Measurements from ENCODE around the gene TEFM. TPM values are rescaled to one million over a fixed set of nuclear protein-coding genes. Genes with fewer than 3 reads are reported as not detected.

The TEFM gene
- total RNA-seq, 1 donor from 2014 or later = 4.7 TPM

- no peak for TF ChIP-seq CTCF (IDR thresholded peaks at IDR 0.05; ENCODE audit: insufficient read depth, low read length, severe bottlenecking)
- no peak for DNase-seq (ENCODE audit: low read depth)
- no peak overlapping the region for H3K4me3 ChIP-seq (ENCODE audit: low read depth, low read length)
- H3K27me3 ChIP-seq (ENCODE audit: control insufficient read depth, insufficient read depth, low read length) = peaks cover 3% of the 10 kb centered on the region
- H3K36me3 ChIP-seq (ENCODE audit: control insufficient read depth, insufficient read depth, low read length) = no peaks in the 10 kb centered on the region
- peak; percentile 7 for FAIRE-seq
Measured at GRCh38 chr17:30929081-30929633, 23.1 kb upstream of the TEFM start.

- DNase-seq (ENCODE audit: low read depth) (no peak), FAIRE-seq (no peak)
- Histone ChIP-seq H3K27me3 (ENCODE audit: control insufficient read depth, insufficient read depth, low read length) (peaks cover 3% of the 10 kb centered on the region), H3K4me3 (ENCODE audit: low read depth, low read length) (no peak overlapping the region), H3K36me3 (ENCODE audit: control insufficient read depth, insufficient read depth, low read length) (no peaks in the 10 kb centered on the region)
- TF ChIP-seq CTCF (IDR thresholded peaks at IDR 0.05; ENCODE audit: insufficient read depth, low read length, severe bottlenecking) = no peak
Measured at GRCh38 chr17:30928584-30928983, 22.5 kb upstream of the TEFM start.

GRCh38 chr17:30927756-30928155 is 21.7 kb upstream of the TEFM start:
- DNase-seq (ENCODE audit: low read depth) (no peak), FAIRE-seq (no peak)
- Histone ChIP-seq H3K36me3 (ENCODE audit: control insufficient read depth, insufficient read depth, low read length) (no peaks in the 10 kb centered on the region), H3K27me3 (ENCODE audit: control insufficient read depth, insufficient read depth, low read length) (peaks cover 7% of the 10 kb centered on the region), H3K4me3 (ENCODE audit: low read depth, low read length) (no peak overlapping the region)
- TF ChIP-seq CTCF (IDR thresholded peaks at IDR 0.05; ENCODE audit: insufficient read depth, low read length, severe bottlenecking) = no peak

GRCh38 chr17:30926516-30926915 is 20.5 kb upstream of the TEFM start:
- FAIRE-seq = peak; percentile 93

GRCh38 chr17:30924341-30924740 is 18.3 kb upstream of the TEFM start:
- DNase-seq (ENCODE audit: low read depth) (no peak), FAIRE-seq (no peak)
- no peak for TF ChIP-seq CTCF (IDR thresholded peaks at IDR 0.05; ENCODE audit: insufficient read depth, low read length, severe bottlenecking)
- Histone ChIP-seq H3K4me3 (ENCODE audit: low read depth, low read length) (no peak overlapping the region), H3K27me3 (ENCODE audit: control insufficient read depth, insufficient read depth, low read length) (peaks cover 11% of the 10 kb centered on the region), H3K36me3 (ENCODE audit: control insufficient read depth, insufficient read depth, low read length) (no peaks in the 10 kb centered on the region)

More at GRCh38 chr17:30926516-30926915, 20.5 kb upstream of the TEFM start:
- DNase-seq (ENCODE audit: low read depth) = no peak
- no peaks in the 10 kb centered on the region for H3K36me3 ChIP-seq (ENCODE audit: control insufficient read depth, insufficient read depth, low read length)
- peaks cover 11% of the 10 kb centered on the region for H3K27me3 ChIP-seq (ENCODE audit: control insufficient read depth, insufficient read depth, low read length)
- no peak overlapping the region for H3K4me3 ChIP-seq (ENCODE audit: low read depth, low read length)
- TF ChIP-seq CTCF (IDR thresholded peaks at IDR 0.05; ENCODE audit: insufficient read depth, low read length, severe bottlenecking) = no peak
